Measurements from ENCODE around the gene CD19. TPM values are rescaled to one million over a fixed set of nuclear protein-coding genes. Genes with fewer than 3 reads are reported as not detected.
"Not testable (repeated sequence)": the region's sequence is repeated elsewhere in the genome, so short reads cannot be mapped to it uniquely, and the experiment has no call there.

CD19 gene
- total RNA-seq, 2 donors from 2014 or later = 4.0 TPM; not detected in 1

GRCh38 chr16:28964496-28964895 lies 32.7 kb downstream of the CD19 start:
- Mint-ChIP-seq H3K4me1 (peaks cover 3% of the 10 kb centered on the region), H3K27me3 (no peaks in the 10 kb centered on the region)
- no peaks in the 10 kb centered on the region for H3K9me3 ChIP-seq (ENCODE audit: control insufficient read depth, low read length, poor library complexity, severe bottlenecking)

GRCh38 chr16:28967156-28967555 lies 35.4 kb downstream of the CD19 start:
- ATAC-seq (no peak), DNase-seq (no peak)
- H3K4me3 Mint-ChIP-seq = no peak overlapping the region
- H3K36me3 Mint-ChIP-seq (ENCODE audit: low read depth) = no peaks in the 10 kb centered on the region
- no peaks in the 10 kb centered on the region for H3K27me3 Mint-ChIP-seq
- no peaks in the 10 kb centered on the region for H3K9me3 ChIP-seq (ENCODE audit: control insufficient read depth, low read length, poor library complexity, severe bottlenecking)
- H3K4me1 Mint-ChIP-seq = no peaks in the 10 kb centered on the region
- no peak overlapping the region for H3K27ac Mint-ChIP-seq

More at GRCh38 chr16:28964496-28964895, 32.7 kb downstream of the CD19 start:
- ATAC-seq (no peak), DNase-seq (no peak)
- Mint-ChIP-seq H3K4me3 (no peak overlapping the region), H3K27ac (no peak overlapping the region), H3K36me3 (ENCODE audit: low read depth) (peaks cover 5% of the 10 kb centered on the region)

GRCh38 chr16:28969696-28970095 lies 37.9 kb downstream of the CD19 start:
- not testable (repeated sequence) for H3K27ac Mint-ChIP-seq; DNase-seq; H3K36me3 Mint-ChIP-seq (ENCODE audit: low read depth); H3K4me1 Mint-ChIP-seq; H3K27me3 Mint-ChIP-seq; H3K9me3 ChIP-seq (ENCODE audit: control insufficient read depth, low read length, poor library complexity, severe bottlenecking); ATAC-seq; H3K4me3 Mint-ChIP-seq

- H3K9me3 ChIP-seq (ENCODE audit: control insufficient read depth, low read length, poor library complexity, severe bottlenecking) = no peaks in the 10 kb centered on the region
- Mint-ChIP-seq H3K27me3 (no peaks in the 10 kb centered on the region), H3K36me3 (ENCODE audit: low read depth) (peaks cover 2% of the 10 kb centered on the region), H3K4me3 (peak overlapping the region; percentile 98), H3K27ac (peak overlapping the region; percentile 95), H3K4me1 (peaks cover 28% of the 10 kb centered on the region)
- DNase-seq (no peak), ATAC-seq (peak; percentile 4)
These were observed 42.3 kb downstream of the CD19 start for GRCh38 chr16:28974007-28974436.

GRCh38 chr16:28974437-28975157 lies 42.8 kb downstream of the CD19 start, which contains the start of gene SPNS1:
TSS of gene SPNS1 (plus strand) at chr16:28974778. CDS start at chr16:28975152, 374 bp downstream.
- peaks cover 28% of the 10 kb centered on the region for H3K4me1 Mint-ChIP-seq
- H3K36me3 Mint-ChIP-seq (ENCODE audit: low read depth) = peaks cover 2% of the 10 kb centered on the region
- H3K27me3 Mint-ChIP-seq = no peaks in the 10 kb centered on the region
- H3K27ac Mint-ChIP-seq = peak within 1 kb of the TSS; percentile 95
- ATAC-seq = peak; percentile 95
- H3K4me3 Mint-ChIP-seq = peak within 1 kb of the TSS; percentile 98
- DNase-seq = peak; percentile 78 to 81 (median 79)
- no peaks in the 10 kb centered on the region for H3K9me3 ChIP-seq (ENCODE audit: control insufficient read depth, low read length, poor library complexity, severe bottlenecking)

- peak overlapping the region; percentile 95 for H3K27ac Mint-ChIP-seq
- H3K27me3 Mint-ChIP-seq = no peaks in the 10 kb centered on the region
- H3K4me1 Mint-ChIP-seq = peaks cover 28% of the 10 kb centered on the region
- ATAC-seq (no peak), DNase-seq (no peak)
- no peaks in the 10 kb centered on the region for H3K9me3 ChIP-seq (ENCODE audit: control insufficient read depth, low read length, poor library complexity, severe bottlenecking)
- H3K36me3 Mint-ChIP-seq (ENCODE audit: low read depth) = peaks cover 2% of the 10 kb centered on the region
- H3K4me3 Mint-ChIP-seq = peak overlapping the region; percentile 98
These were observed 43.4 kb downstream of the CD19 start for GRCh38 chr16:28975158-28975599.

- no peak for ATAC-seq
- H3K9me3 ChIP-seq (ENCODE audit: control insufficient read depth, low read length, poor library complexity, severe bottlenecking) = no peaks in the 10 kb centered on the region
- Mint-ChIP-seq H3K27ac (peak overlapping the region; percentile 41), H3K4me1 (peaks cover 31% of the 10 kb centered on the region), H3K36me3 (ENCODE audit: low read depth) (peaks cover 5% of the 10 kb centered on the region), H3K27me3 (no peaks in the 10 kb centered on the region), H3K4me3 (no peak overlapping the region)
- DNase-seq = no peak
These were observed 46.2 kb downstream of the CD19 start for GRCh38 chr16:28977703-28978662.

- not testable (repeated sequence) for ATAC-seq; DNase-seq; H3K9me3 ChIP-seq (ENCODE audit: control insufficient read depth, low read length, poor library complexity, severe bottlenecking); H3K27ac Mint-ChIP-seq; H3K4me3 Mint-ChIP-seq; H3K27me3 Mint-ChIP-seq
- Mint-ChIP-seq H3K36me3 (ENCODE audit: low read depth) (peaks cover 15% of the 10 kb centered on the region), H3K4me1 (peaks cover 34% of the 10 kb centered on the region)
These were observed 48.6 kb downstream of the CD19 start for GRCh38 chr16:28980330-28980729.

GRCh38 chr16:28980929-28981328 lies 49.2 kb downstream of the CD19 start:
- H3K4me1 Mint-ChIP-seq = peaks cover 30% of the 10 kb centered on the region
- no peaks in the 10 kb centered on the region for H3K27me3 Mint-ChIP-seq
- H3K4me3 Mint-ChIP-seq = no peak overlapping the region

GRCh38 chr16:28981517-28981916 lies 49.7 kb downstream of the CD19 start:
- H3K4me1 Mint-ChIP-seq = peaks cover 30% of the 10 kb centered on the region
- DNase-seq (no peak), ATAC-seq (no peak)
- no peaks in the 10 kb centered on the region for H3K27me3 Mint-ChIP-seq
- H3K27ac Mint-ChIP-seq = no peak overlapping the region
- no peak overlapping the region for H3K4me3 Mint-ChIP-seq
- peaks cover 19% of the 10 kb centered on the region for H3K36me3 Mint-ChIP-seq (ENCODE audit: low read depth)
- no peaks in the 10 kb centered on the region for H3K9me3 ChIP-seq (ENCODE audit: control insufficient read depth, low read length, poor library complexity, severe bottlenecking)

More at GRCh38 chr16:28980929-28981328, 49.2 kb downstream of the CD19 start:
- H3K36me3 Mint-ChIP-seq (ENCODE audit: low read depth) = peaks cover 19% of the 10 kb centered on the region
- no peaks in the 10 kb centered on the region for H3K9me3 ChIP-seq (ENCODE audit: control insufficient read depth, low read length, poor library complexity, severe bottlenecking)
- H3K27ac Mint-ChIP-seq = no peak overlapping the region
- ATAC-seq (no peak), DNase-seq (no peak)

- Mint-ChIP-seq H3K36me3 (ENCODE audit: low read depth) (peaks cover 22% of the 10 kb centered on the region), H3K4me1 (peaks cover 32% of the 10 kb centered on the region), H3K27me3 (no peaks in the 10 kb centered on the region), H3K27ac (no peak overlapping the region), H3K4me3 (no peak overlapping the region)
- H3K9me3 ChIP-seq (ENCODE audit: control insufficient read depth, low read length, poor library complexity, severe bottlenecking) = no peaks in the 10 kb centered on the region
- no peak for ATAC-seq
- no peak for DNase-seq
These were observed 50.6 kb downstream of the CD19 start for GRCh38 chr16:28982418-28982817.

- H3K9me3 ChIP-seq (ENCODE audit: control insufficient read depth, low read length, poor library complexity, severe bottlenecking) = no peaks in the 10 kb centered on the region
- no peak for ATAC-seq
- no peak for DNase-seq
- peaks cover 34% of the 10 kb centered on the region for H3K4me1 Mint-ChIP-seq
- H3K36me3 Mint-ChIP-seq (ENCODE audit: low read depth) = peaks cover 24% of the 10 kb centered on the region
- H3K4me3 Mint-ChIP-seq = no peak overlapping the region
- peak overlapping the region; percentile 89 for H3K27ac Mint-ChIP-seq
- H3K27me3 Mint-ChIP-seq = no peaks in the 10 kb centered on the region
These were observed 51.2 kb downstream of the CD19 start for GRCh38 chr16:28982949-28983348.

GRCh38 chr16:28983644-28984043 lies 51.9 kb downstream of the CD19 start:
- ATAC-seq (no peak), DNase-seq (no peak)
- H3K9me3 ChIP-seq (ENCODE audit: control insufficient read depth, low read length, poor library complexity, severe bottlenecking) = no peaks in the 10 kb centered on the region
- Mint-ChIP-seq H3K4me1 (peaks cover 34% of the 10 kb centered on the region), H3K4me3 (peak overlapping the region; percentile 98), H3K27ac (peak overlapping the region; percentile 89), H3K36me3 (ENCODE audit: low read depth) (peaks cover 24% of the 10 kb centered on the region), H3K27me3 (no peaks in the 10 kb centered on the region)
